Hematopoietic multipotent progenitor cell (in vitro differentiated cells): ENCODE data around the gene KLHL11. TPM values are rescaled to one million over a fixed set of nuclear protein-coding genes. Genes with fewer than 3 reads are reported as not detected.
"Not testable (repeated sequence)": the region's sequence is repeated elsewhere in the genome, so short reads cannot be mapped to it uniquely, and the experiment has no call there.

ENCODE experiments used
- DNase-seq, 3 donors: peaks; one replicate each; pipeline ENCODE4 v3.0.0-alpha.2; 2011 to 2015; ENCODE audit warnings: low read depth in 2 of 3, low spot score in 2 of 3
- total RNA-seq: library from RNA; depleted of rRNA; stranded (reverse); fragments of >200 nt; gene quantifications from one replicate; pipeline ENCODE4 v1.2.3, GENCODE V29; 2012

The KLHL11 gene
- total RNA-seq, 1 donor = 21.8 TPM

DNA sequence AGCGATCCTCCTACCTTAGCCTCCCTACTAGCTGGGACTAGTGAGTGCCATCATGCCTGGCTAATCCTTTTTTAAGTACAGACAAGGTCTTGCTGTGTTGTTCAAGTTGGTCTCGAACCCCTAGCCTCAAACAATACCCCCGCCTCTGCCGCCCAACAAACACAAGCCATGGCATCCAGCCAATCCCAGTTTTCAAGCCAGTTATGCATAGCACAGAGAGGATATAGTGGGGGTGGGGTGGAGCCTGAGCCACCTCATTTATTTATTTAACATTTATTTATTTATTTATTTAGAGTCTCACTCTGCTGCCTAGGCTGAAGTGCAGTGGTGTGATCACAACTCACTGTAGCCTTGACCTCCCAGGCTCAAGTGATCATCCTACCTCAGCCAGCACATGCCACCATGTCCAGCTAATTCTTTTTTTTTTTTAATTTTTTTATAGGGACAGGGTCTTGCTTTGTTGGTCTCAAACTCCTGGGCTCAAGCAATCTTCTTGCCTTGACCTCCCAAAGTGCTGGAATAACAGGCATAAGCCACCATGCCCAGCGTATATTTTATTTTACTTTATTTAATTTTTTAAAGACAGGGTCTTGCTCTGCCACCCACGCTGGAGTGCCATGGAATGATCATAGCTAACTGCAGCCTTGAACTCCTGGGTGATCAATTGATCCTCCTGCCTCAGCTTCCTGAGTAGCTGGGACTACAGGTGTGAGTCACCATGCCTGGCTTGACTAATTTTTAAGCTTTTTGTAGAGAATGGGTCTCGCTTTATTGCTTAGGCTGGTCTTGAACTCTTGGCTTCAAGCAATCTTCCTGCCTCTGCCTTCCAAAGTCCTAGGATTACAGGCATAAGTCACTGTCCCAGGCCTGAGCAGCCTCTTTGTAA, 26.2 kb upstream of the KLHL11 start:
- no peak for DNase-seq

DNA sequence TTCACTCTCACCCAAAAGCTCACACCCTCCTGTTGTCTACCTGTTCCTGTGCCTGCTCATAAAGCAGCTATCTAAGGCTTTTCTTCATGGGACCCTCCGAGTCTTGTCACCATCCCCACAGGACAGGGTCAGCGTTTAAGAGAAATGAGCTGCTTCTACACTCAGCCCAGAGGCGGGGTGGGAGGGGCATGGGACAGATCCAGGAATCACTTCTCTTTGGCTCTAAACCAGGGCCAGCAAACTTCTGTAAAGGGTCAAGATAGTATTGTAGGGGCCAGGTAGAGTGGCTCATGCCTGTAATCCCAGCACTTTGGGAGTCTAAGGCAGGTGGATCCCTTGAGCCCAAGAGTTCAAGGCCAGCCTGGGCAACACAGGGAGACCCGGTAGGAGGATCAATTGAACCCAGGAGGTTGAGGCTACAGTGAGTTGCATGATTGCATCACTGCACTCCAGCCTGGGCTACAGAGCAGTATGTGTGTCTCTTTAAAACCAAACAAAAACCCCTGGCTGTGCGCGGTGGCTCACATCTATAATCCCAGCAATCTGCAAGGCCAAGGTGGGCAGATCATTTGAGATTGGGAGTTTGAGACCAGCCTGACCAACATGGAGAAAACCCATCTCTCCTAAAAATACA, 23.2 kb upstream of the KLHL11 start:
- no peak for DNase-seq

DNA sequence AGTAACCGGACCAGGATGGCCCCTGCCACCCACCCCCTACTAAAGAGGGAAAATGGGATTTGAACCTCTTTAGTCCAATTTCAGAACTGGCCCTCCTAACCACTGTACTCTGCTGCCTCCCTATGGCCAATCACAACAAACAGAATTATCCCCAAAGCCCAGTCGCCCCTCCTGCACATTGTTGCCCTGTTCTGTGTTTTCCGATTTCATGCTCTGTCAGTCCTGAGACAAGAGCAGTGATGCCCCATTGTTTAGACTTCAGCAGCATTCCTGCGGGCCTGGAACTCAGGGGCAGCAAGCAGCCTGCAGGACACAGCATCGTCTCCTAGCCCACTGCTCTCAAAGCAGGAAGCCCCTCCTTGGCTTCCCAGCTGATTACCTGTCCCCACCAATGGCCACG, 20.5 kb upstream of the KLHL11 start:
- DNase-seq = peak in 1 of 3 donors; percentile 25

DNA sequence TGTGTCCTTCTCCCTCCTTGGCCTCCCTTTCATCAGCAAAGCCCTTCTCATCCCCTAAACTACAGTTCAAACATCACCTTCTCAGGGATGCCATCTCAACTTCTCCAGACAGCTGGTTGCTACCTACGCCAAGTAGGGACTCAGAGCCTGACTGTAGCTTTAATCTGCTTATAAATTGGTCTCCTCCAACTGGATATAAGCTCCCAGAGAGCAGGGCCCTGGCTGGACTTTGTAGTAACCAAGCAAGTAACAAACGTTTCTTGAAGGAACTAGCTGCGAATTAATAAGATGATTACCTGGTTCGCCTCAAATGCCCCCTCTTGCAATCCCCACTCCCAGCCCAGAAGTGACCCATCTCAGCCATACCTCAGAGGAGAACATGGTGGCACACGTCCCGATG, 17.5 kb upstream of the KLHL11 start:
- no peak for DNase-seq

DNA sequence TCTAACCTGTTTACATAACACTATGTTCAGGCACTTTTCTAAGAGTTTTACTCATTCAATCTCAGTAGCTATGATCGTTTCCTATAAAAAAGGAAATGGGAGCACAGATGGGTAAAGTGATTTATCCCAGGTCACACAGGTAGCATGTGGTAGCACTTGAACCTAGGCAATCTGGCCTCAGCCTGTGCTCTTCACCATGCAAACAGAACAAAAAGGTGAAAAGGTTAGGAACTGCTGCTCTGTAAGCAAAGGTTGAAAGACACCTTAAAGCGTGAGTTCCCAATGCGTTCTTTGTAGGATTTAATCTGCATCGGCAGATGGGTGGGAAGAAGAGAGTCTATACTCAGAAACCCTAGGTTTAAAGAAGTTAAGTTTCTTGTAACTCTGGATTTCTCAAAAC, 14.9 kb upstream of the KLHL11 start:
- no peak for DNase-seq

DNA sequence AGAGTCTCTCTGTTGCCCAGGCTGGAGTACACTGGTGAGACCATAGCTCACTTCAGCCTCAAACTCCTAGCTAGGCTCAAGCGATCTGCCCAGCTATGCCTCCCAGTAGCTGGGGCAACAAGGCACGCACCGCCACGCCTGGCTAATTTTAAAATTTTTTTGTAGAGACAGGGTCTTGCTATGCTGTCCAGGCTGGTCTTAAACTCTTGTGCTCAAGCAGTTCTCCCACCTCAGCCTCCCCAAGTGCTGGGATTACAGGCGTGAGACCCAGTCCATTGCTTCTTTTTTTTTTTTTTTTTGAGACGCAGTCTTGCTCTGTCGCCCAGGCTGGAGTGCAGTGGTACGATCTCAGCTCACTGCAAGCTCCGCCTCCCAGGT, 9.1 kb upstream of the KLHL11 start:
- DNase-seq = not testable (repeated sequence)

DNA sequence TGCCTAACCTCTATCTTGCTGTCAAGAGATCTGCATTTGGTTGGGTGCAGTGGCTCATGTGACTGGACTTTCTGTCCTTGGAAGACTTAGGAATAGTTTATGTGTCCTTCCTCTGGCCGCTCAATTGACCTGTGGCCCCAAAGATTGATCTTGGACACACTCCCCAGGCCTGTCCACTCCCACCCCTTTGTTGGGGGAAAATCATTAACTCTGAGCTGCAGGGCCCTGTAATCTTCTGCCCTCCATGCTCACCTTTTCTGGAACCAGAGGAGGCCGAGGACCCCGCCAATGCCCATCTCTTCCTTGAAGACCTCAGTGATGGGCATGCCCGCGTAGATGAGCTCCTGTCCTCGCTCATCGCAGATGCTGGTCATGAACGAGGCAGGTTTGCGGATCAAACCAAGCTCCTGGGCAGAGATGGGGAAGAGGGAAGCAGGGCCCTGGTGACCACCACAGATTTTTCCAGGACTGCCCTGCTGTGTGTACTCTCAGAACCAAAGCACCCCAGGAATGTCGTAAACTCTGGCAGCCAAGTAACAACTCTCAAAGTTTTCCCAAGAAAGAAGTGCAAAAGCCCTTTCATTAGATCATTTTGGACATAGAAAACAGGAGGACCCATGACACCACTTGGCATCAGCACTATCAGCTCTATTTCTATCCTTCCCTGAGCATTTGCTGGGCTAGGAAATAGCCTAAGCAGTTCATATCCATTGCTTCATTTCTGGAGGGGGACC, 8.5 kb upstream of the KLHL11 start:
- DNase-seq = no peak

DNA sequence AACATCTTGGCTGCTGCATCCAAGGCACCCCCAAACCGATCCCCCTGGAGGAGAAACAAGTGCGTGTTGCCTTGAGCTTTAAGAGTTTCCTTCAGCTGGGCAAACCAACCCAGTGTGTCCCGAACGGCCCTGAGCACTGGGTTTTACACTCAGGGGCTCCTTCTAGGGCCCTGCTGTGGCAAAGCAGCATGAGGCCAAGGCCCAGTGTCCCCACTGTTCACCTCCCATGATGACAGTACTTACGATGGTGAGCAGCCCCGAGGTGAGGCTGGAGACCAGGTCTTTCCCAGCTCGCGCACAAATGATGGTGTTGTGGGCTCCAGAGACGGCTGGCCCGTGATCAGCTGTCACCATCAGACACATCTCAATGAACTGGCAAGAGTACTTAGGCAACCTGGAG, 6.6 kb upstream of the KLHL11 start:
- DNase-seq = no peak

DNA sequence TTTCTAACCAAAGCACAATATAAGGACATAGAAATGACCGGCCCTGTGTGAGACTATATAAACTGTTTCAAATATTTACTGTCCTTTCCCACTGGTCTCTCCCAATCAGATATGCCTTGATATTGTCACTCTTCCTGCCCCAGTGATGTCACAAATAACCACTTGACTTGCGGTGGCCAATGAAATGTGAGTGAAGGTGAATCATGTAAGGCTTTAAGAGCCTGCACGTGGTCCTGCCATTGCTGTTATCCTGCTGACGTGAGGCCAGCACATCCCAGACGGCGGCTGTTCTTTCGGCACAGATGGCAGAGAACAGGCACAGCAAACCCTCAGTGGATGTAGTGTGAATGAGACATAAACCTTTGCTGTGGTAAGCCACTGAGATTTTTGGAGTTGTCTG, 5.4 kb upstream of the KLHL11 start:
- no peak for DNase-seq

DNA sequence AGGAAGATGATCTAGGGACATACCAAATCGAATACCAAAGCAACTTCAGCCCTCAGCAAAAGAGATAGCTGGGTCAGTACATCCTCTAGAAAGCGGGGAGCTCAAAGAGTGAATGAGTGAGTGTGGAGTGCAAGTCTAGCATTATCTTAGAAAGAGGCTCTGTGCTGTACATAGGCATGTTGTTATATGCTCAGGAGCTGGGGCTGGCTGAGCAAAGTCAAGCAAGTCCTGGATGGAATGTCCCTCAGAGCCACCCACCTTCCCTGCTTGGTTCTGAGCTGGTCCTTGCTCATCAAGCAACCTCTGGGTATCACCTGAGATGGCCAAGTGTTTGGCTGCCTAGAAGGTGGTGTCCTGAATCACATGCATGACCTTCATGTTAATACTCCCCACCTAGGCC, 4.9 kb upstream of the KLHL11 start:
- DNase-seq = no peak

DNA sequence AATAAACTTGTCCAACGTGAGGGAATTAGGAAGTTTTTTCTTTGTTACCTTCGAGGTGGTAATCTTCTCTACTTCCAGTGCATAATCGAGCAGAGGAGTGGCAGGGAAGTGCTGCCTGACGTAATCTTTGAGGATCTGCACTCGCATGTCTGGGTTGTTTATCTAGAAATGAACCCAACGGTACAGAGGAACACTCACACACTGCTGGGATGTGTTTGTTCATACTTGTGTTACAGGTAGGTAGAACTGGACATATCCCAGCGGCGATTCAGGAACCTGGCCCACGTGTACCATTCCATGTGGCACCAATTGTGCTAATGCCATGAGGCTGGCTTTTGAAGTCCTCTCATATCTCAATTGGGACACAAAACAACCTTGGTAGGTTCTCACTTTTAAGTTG, 4.2 kb upstream of the KLHL11 start:
- DNase-seq = no peak

DNA sequence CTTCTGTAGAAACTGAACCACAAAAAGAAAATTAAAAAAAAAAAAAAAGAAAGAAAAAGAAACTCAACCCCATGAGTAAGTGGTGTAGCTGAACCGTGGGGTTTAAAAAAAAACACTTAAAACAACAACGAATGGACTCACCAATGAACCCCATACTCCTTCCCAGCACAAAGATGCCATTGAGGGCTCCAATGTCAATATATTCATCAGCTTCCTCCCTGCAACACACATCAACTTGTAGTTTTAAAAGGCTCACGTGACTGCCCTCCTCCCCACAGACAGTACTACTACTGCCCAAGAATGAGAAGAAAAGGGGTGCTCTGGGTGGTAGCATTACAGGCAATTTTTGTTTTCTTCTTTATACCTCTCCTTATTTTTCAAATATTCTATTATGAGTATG, 3.3 kb upstream of the KLHL11 start:
- no peak for DNase-seq

DNA sequence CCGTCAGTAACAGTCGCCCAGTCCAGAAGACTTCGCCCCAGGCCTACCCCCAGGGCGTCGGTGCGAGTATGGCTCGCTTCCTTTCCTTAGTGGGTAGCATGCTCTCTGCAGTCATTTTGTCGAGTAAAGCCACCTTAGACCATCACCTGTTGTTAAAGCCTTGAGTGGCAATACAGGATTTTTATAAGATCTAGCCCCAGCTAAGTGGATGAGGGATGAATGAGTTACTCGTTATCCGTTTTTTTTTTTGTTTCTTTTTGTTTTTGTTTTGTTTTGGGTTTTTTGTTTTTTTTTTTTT, 322 bp upstream of the KLHL11 start:
- no peak for DNase-seq

DNA sequence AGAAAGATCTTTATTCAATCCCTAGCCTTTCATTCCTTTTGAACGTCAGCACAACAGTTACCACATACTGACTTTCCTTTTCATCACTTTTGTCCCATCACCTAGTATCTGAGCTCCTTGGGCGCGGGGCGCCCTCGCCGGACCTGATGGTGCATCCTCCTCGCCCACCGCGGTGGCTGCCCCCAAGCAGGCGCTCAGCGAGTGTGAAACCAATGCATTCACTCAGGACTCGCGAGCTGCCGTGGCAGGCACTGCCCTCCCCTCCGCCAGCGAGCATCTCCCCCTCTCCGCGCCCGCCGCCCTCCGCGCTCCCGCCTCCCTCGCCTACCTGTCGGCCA, 756 bp downstream of the KLHL11 start:
- peak in 1 of 3 donors; percentile 42 for DNase-seq

DNA sequence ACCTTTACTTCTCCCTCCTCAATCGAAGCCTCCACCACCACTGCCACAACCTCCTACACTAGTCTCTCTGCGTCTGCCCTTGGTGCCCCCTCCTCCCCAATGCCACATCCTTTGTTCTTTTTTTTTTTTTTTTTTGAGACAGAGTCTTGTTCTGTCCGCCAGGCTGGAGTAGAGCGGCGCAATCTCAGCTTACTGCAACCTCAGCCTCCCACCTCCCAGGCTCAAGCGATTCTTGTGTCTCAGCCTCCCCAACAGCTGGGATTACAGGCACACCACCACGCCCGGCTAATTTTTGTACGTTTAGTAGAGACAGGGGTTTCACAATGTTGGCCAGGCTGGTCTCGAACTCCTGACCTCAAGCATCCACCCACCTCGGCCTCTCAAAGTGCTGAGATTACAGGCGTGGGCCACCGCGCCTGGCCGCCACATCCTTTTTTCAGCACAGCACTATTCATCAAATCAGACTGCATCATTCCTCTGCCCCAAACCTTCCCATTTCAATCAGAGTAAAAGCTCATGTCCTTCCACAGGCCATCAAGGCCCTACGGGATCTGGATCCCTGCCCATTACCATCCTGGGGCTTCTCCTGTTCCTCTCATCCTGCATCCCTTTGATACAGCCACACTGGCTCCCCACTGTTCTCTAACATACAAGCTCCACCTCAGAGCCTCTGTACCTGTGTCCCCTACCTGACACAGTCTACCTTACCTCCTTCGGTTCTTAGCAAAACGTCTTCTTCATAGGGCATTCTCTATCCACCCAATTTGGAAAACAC, 2.0 kb downstream of the KLHL11 start:
- peak in 1 of 3 donors; percentile 23 for DNase-seq

DNA sequence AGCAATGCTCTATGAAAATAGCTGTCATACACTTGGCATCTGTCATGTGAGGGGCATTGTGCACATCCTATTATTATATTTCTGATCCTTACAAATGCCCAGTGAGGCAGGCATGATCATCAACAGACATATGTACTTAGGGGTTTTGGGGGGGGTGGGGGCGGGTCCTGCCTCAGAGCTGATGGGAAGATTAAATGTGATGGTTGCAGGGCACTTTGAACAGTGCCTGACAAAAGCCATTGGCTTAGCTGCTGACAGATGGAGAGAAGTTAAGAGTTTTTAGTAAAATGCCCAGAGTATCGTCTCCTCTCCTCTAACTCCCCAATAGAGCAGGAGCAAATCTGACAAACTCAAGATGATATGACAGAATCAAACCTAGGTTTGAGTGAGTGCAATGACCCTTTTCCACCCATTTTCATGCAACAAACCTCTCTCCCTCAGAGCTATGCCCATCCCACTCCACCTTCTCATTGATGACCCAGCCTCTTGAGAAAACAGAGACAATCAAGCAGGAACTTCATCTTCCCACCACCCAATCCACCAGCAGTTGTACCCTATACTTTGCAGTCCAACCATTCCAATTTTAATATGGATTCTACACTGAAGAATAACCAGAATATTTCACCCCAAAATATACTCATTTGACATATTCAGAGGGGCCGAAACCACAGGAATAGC, 4.8 kb downstream of the KLHL11 start:
- no peak for DNase-seq

DNA sequence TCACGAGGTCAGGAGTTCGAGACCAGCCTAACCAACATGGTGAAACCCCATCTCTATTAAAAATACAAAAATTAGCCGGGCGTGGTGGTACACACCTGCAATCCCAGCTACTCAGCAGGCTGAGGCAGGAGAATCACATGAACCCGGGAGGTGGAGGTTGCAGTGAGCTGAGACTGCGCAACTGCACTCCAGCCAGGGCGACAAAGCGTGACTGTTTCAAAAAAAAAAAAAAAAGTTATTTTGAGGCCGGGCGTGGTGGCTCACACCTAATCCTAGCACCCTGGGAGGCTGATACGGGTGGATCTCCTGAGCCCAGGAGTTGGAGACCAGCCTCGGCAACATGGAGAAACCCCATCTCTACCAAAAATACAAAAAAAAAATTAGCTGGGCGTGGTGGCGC, 13.8 kb downstream of the KLHL11 start:
- DNase-seq = not testable (repeated sequence)

DNA sequence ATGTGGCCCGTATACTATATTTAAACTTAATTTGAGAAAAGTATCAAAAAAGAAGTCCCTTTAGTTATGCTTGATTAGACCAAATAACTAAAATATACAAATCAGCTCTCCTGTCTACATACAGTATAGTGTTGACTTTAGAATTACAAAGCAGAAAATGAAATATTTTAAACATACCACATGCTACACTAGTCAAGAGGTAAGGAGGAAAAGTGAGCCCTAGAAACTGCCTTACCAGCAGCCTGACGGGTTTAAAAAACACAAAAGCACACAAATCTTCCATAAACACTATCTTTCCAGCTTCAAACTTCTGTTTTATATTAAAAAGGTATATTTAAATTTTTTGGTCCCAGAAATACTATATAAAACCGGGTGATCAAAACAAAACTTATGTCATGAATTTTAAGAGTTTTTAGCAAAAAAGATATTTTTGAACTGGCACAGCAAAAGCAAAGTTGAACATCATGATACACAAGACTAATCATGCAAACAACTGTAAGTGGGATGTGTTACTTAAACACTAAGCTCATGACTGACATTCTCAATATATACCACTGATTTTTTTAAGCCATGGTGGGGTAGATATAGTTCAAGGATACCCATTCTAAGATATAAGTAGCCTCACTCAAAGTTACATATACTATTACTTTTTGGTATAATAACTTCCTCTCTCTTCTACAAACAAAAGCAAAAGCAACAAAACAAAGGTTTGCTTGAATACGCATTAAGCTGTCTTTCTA, 15.8 kb downstream of the KLHL11 start:
- DNase-seq = no peak

DNA sequence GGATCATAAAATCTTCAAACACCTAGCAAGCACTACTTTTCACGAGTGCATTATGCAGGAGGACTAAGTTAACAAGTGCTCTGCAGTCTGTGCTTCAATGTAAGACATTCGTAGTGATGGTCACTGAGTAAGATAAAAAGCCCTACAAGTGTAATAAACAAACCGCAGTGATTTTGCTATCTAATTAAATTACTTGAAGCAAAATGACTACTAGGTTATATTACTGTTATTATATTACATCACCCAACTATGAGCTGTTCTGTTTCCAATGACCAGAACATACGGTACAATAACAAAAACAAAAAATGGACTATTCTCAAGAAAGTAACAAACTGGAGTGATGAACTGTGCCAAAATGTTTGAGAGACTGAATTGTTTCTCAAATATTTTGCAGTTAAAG, 16.4 kb downstream of the KLHL11 start:
- DNase-seq = no peak

DNA sequence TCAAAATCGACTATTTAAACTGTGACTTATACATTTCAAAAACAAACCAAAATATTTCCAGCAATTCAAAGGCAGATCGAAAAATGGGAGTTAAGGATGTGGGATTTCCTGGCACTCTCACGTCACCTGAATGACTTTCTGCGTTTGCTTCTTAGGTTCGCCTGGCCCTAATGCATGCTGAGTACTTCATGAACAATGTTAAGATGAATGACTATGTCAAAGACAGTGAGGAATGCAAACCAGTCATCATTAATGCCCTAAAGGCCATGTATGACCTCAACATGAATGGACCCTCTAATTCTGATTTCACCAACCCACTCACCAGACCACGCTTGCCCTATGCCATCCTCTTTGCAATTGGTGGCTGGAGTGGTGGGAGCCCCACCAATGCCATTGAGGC, 20.3 kb downstream of the KLHL11 start:
- DNase-seq = no peak
